NCI-H146 treated with DMSO at 0.1 percent for 48 hours (cell line): ENCODE measurements around the gene UBALD2.
"Not testable (repeated sequence)": the region's sequence is repeated elsewhere in the genome, so short reads cannot be mapped to it uniquely, and the experiment has no call there.

Experiments
- DNase-seq: peaks from one replicate; lab custom pipeline; 2025; ENCODE audit not compliant: unreplicated experiment; lab: John Stamatoyannopoulos, UW

The UBALD2 gene

DNA sequence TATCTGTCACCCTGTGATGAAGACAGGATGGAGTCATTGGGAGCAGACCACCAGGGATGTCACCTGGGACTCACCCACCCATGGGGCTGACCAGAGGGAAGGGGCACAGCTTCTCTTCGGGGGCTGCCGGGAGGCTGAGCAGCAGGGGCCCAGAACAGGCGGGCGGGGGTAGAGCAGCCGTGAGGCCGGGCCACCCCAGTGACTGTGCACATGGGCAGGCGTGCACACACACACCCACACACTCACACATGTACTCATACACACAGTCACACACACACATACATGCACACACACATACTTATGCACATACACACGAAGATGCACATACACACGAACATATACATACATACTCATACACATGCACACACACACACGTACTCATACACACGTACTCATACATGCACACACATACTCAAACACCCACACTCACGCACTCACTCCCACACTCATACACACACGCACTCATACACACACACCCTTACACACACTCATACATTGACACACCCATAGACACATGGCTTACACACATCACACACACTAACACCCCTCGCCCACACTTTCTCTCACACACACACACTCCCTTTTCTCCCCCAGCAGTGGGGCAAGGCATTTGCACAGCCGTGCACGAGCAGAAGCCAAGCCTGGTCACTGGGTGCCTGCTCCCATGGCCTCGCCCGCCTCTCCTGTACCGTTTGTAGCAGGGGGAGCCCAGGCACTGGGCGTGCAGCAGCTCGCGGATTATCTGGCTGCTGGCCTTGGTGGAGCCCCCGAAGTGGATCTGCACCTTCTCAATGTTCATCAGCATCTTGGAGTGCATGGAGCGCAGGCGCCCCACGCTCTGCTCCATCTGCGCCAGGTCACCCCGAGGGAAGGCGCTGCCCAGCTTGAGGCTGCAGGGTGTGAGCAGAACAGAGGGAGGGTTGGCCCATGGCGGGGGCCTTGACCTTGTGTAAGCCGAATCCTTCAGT lies 12.4 kb downstream of the UBALD2 start:
- no peak for DNase-seq

- no peak for DNase-seq
Observed at GRCh38 chr17:76278268-76278908, 13.2 kb downstream of the UBALD2 start.

- peak; percentile 16 for DNase-seq
Observed at GRCh38 chr17:76278952-76279741, 14.0 kb downstream of the UBALD2 start.

DNA sequence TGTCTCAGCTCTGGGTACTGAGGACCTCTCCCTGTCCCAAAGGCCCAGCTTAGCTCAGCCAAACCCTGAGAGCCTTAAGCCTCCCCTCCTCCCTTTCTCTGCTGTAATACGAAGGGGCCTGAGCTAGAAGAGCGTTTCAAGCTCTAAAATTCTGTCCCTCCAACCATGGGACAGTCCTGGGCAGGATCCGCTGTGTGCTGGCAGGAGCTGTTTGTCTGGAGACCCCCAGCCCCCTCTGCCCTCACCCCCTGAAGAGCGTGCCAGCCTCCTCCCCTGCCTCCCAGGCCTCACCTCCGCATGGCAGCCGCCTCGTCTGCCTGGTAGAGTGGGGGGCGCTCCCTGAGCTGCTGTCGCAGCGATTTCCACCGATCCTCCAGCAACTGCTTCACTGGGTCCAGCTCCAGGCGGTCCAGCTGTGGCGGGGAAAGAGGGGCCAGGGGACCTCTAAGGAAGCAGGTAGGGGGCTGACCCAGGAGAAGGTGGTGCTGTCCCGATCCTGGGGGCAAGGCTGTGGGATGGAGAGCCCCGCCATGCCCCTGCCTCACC lies 14.7 kb downstream of the UBALD2 start:
- DNase-seq: no peak

GRCh38 chr17:76280650-76281049 lies 15.5 kb downstream of the UBALD2 start:
- DNase-seq: no peak

- DNase-seq: no peak
Observed at GRCh38 chr17:76281573-76282371, 16.6 kb downstream of the UBALD2 start.

DNA sequence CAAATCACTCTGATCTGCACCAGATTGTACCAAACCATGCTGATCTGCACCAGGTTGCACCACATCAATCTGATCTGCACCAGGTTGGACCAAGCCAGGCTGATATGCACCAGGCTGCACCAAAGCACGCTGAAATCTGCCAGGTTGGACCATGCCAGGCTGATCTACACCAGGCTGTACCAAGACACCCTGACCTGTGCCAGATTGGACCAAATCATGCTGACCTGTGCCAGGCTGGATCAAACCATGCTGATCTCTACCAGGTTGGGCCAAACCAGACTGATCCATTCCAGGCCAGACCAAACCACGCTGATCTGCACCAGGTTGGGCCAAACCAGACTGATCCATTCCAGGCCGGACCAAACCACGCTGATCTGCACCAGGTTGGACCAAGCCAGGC lies 27.4 kb downstream of the UBALD2 start:
- no peak for DNase-seq

- DNase-seq: no peak
Observed at GRCh38 chr17:76293106-76293505, 28.0 kb downstream of the UBALD2 start.

DNA sequence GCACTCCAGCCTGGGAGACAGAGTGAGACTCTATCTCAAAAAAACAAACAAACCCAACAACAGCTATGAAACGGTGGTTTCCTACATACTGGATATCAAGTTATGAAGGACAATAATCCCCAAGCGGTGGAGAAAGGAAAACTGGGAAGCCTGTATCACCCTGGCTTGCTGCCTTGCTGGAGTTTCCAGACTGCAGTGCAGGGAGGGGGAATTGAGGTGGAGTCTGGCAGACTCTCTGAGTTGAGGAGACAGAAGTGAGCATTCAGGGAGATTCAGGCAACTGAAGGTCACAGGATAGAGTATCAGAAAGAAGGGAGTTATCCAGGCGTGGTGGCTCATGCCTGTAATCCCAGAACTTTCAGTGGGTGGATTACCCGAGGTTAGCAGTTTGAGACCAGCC lies 31.0 kb downstream of the UBALD2 start:
- no peak for DNase-seq

GRCh38 chr17:76296889-76297288 lies 31.7 kb downstream of the UBALD2 start:
- DNase-seq: no peak

- no peak for DNase-seq
Observed at GRCh38 chr17:76297436-76297835, 32.3 kb downstream of the UBALD2 start.

GRCh38 chr17:76304226-76305134 lies 39.3 kb downstream of the UBALD2 start:
- DNase-seq: no peak

DNA sequence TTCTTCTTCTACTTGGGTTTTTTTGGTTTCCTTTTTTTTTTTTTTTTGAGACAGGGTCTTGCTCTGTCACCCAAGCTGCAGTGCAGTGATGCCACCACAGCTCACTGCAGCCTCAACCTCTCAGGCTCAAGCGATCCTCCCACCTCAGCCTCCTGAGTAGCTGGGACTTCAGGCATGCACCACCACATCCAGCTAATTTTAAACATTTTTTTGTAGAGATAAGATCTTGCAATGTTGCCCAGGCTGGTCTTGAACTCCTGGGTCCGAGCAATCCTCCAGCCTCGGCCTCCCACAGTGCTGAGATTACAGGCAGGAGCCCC lies 39.9 kb downstream of the UBALD2 start:
- DNase-seq: not testable (repeated sequence)

GRCh38 chr17:76307299-76307965 lies 42.3 kb downstream of the UBALD2 start:
- DNase-seq: no peak

DNA sequence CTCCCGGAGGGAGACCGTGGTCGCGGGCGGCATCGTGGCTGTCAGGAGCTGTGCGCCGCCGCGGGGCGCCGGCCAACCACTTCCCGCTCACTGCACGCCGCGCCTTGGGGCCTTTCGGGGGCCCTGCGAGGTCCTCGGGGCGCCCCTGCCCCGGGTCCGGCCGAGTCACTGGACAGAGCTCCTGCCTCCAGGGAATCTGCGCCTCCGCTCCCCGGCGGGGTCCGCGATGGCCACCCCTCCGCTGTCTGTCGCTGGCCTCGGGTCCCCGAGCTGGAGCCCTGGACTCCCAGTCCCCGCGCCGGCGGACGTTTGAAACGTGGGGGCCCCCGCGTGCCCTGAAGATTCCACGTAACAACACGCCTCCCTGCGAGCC lies 42.8 kb downstream of the UBALD2 start, which contains the start of gene QRICH2:
TSS of gene QRICH2 (minus strand) at position 311 of the 373 bp plus-strand sequence. CDS start at position 33, 278 bp downstream.
- DNase-seq: no peak

DNA sequence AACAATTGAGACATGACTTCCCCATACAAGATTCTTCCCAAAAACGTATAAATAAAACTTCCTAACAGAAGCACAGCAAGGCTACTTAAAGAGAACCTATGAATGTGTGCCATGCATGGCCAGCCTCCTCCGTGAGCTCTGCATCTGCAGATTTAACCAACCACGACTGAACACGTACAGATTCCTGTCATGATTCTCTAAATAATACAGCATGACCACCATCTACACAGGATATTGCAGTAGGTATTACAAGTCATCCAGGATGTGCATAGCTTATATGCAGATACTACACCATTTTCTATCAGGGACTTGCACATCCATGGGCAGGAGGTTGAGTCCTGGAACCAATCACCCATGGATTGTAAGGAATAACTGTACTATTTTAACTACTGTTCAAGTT lies 44.3 kb downstream of the UBALD2 start:
- no peak for DNase-seq

GRCh38 chr17:76312735-76313134 lies 47.6 kb downstream of the UBALD2 start:
- no peak for DNase-seq

GRCh38 chr17:76314392-76315227 lies 49.5 kb downstream of the UBALD2 start:
- no peak for DNase-seq
